Parathyroid adenoma (tissue), 2 donors: ENCODE measurements around the gene CTDSPL.
A peak's percentile ranks its signal among the peaks of the same experiment; 100 is the strongest.

Experiments used
- H2AFZ ChIP-seq: fragments of 300-600 bp; sonication (generic); one replicate; pipeline ENCODE4 v1.7.0; 2017; ENCODE audit warnings: antibody characterized with exemption, mild to moderate bottlenecking
- H3K27ac ChIP-seq: fragments of 300-600 bp; sonication (generic); one replicate; pipeline ENCODE4 v1.7.0; 2017
- H3K27me3 ChIP-seq: fragments of 300-600 bp; sonication (generic); one replicate; pipeline ENCODE4 v1.7.0; 2017; ENCODE audit warnings: low read length; ENCODE audit not compliant: control insufficient read depth, insufficient read depth
- H3K36me3 ChIP-seq: fragments of 300-600 bp; sonication (generic); one replicate; pipeline ENCODE4 v1.7.0; 2017; ENCODE audit warnings: low read length; ENCODE audit not compliant: control insufficient read depth, insufficient read depth
- H3K4me1 ChIP-seq: fragments of 300-600 bp; sonication (generic); one replicate; pipeline ENCODE4 v1.7.0; 2017; ENCODE audit warnings: control low read depth
- H3K4me2 ChIP-seq: fragments of 300-600 bp; sonication (generic); one replicate; pipeline ENCODE4 v1.7.0; 2017; ENCODE audit warnings: low read length
- H3K4me3 ChIP-seq: fragments of 300-600 bp; sonication (generic); one replicate; pipeline ENCODE4 v1.7.0; 2017; ENCODE audit warnings: low read depth, low read length
- H3K79me2 ChIP-seq: fragments of 300-600 bp; sonication (generic); one replicate; pipeline ENCODE4 v1.7.0; 2017; ENCODE audit warnings: control low read depth
- H3K9ac ChIP-seq: fragments of 300-600 bp; sonication (generic); one replicate; pipeline ENCODE4 v1.7.0; 2017; ENCODE audit warnings: mild to moderate bottlenecking
- H3K9me3 ChIP-seq: fragments of 300-600 bp; sonication (generic); one replicate; pipeline ENCODE4 v1.7.0; 2017; ENCODE audit warnings: low read length; ENCODE audit not compliant: control insufficient read depth
- CTCF ChIP-seq: fragments of 300-600 bp; sonication (generic); IDR thresholded peaks from one replicate; pipeline ENCODE4 v1.7.0; 2017; ENCODE audit warnings: antibody characterized with exemption, mild to moderate bottlenecking
- donor health status: primary hyperparathyroidism.

The CTDSPL gene

GRCh38 chr3:37973246-37974054 lies 111.8 kb downstream of the CTDSPL start:
- Histone ChIP-seq H3K79me2 (peaks cover 3% of the 10 kb centered on the region), H3K4me1 (no peaks in the 10 kb centered on the region), H3K4me3 (no peak overlapping the region), H3K9me3 (no peaks in the 10 kb centered on the region), H3K27ac (no peak overlapping the region), H3K27me3 (no peaks in the 10 kb centered on the region), H2AFZ (no peak overlapping the region), H3K36me3 (no peaks in the 10 kb centered on the region), H3K9ac (no peak overlapping the region), H3K4me2 (no peak overlapping the region)
- TF ChIP-seq CTCF: no peak

GRCh38 chr3:37974121-37975083 lies 112.7 kb downstream of the CTDSPL start:
- Histone ChIP-seq H3K4me1 (no peaks in the 10 kb centered on the region), H3K79me2 (peaks cover 3% of the 10 kb centered on the region), H2AFZ (no peak overlapping the region), H3K9me3 (no peaks in the 10 kb centered on the region), H3K27ac (no peak overlapping the region), H3K27me3 (no peaks in the 10 kb centered on the region), H3K9ac (no peak overlapping the region), H3K4me2 (no peak overlapping the region), H3K36me3 (no peaks in the 10 kb centered on the region), H3K4me3 (no peak overlapping the region)
- TF ChIP-seq CTCF: peak; percentile 64

DNA sequence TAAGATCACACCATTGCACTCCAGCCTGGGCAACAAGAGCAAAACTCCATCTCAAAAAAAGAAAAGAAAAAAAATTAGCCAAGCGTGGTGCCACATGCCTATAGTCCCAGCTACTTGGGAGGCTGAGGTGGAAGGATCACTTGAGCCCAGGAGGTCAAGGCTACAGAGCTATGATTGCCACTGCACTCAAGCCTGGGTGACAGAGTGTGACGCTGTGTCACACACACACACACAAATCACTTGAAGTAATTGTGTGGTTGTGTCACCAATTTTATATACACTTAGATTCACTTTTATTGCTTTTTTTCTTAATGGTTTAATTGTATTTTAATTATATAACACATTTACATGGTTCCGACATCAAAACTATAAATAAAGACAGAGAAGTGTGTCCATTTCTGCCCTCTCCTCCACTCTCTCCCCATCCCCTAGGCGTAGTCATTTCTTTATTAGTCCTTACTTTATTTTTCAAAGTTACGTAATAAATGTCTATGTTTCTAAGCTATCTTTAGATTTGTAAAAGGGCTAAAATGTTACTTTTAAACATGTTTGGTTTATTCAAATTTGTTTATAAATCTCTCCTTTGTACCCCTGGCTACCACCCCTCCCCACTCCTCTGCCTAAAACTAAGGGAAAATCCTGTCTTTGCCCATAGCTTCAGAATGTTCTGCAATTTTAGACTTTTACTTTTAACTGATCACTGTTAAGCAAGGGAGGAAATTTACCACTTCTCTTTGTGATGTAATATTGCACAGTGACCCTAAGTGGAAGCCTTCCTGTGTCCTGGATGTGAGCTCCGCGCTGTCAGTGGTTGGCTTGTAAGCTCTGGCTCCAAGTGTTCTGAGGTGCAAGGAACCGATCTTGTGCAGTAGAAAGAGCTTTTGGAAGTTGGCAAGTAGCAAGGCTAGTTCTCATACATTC lies 118.1 kb downstream of the CTDSPL start:
- H3K4me3 ChIP-seq: no peak overlapping the region
- no peak overlapping the region for H3K27ac ChIP-seq
- peaks cover 3% of the 10 kb centered on the region for H3K79me2 ChIP-seq
- no peaks in the 10 kb centered on the region for H3K36me3 ChIP-seq
- H2AFZ ChIP-seq: no peak overlapping the region
- no peak for TF ChIP-seq CTCF
- H3K27me3 ChIP-seq: no peaks in the 10 kb centered on the region
- no peak overlapping the region for H3K9ac ChIP-seq
- no peaks in the 10 kb centered on the region for H3K4me1 ChIP-seq
- no peak overlapping the region for H3K4me2 ChIP-seq
- no peaks in the 10 kb centered on the region for H3K9me3 ChIP-seq

DNA sequence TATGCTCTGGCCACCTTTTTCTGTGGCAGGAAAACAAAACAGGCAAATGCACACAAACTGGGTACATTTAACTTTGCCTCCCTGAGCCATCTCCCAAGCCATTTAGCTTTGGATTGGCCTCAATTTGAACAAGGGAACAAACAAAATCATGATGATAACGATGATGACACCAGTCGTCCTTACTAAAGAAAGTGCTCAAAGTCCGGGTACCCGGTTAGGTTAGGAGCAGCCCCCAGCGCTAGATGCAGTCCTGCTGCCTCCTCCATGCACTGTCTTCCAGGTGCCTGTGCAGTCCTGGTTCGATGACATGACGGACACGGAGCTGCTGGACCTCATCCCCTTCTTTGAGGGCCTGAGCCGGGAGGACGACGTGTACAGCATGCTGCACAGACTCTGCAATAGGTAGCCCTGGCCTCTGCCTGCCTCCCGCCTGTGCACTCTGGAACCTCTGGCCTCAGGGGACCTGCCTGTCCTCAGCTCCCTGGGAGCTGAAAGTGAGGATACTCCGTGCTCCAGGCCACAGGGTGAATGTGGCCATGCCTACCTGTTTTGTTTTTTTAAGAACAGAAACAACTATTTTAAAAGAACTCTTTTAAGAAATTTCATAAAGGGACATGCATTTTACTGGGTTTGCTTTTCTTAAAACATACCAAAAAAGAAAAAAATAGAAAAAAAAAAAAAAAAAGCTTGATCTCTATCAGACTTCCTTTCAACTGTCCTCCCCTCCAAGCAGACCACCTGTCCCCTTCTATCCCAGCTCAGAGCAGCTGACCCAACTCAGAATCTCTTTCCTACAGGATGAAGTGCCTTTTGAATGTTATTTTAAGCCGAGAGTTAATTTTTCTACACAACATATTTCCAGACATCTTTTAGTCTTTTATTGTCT lies 119.0 kb downstream of the CTDSPL start:
- no peak overlapping the region for H3K9ac ChIP-seq
- TF ChIP-seq CTCF: no peak
- H3K27ac ChIP-seq: no peak overlapping the region
- H3K4me1 ChIP-seq: no peaks in the 10 kb centered on the region
- H3K79me2 ChIP-seq: no peaks in the 10 kb centered on the region
- H3K36me3 ChIP-seq: no peaks in the 10 kb centered on the region
- H3K9me3 ChIP-seq: no peaks in the 10 kb centered on the region
- H2AFZ ChIP-seq: no peak overlapping the region
- H3K4me3 ChIP-seq: no peak overlapping the region
- no peak overlapping the region for H3K4me2 ChIP-seq
- H3K27me3 ChIP-seq: no peaks in the 10 kb centered on the region
